Measurements from ENCODE around the gene SLC6A19.

Gene SLC6A19

DNA sequence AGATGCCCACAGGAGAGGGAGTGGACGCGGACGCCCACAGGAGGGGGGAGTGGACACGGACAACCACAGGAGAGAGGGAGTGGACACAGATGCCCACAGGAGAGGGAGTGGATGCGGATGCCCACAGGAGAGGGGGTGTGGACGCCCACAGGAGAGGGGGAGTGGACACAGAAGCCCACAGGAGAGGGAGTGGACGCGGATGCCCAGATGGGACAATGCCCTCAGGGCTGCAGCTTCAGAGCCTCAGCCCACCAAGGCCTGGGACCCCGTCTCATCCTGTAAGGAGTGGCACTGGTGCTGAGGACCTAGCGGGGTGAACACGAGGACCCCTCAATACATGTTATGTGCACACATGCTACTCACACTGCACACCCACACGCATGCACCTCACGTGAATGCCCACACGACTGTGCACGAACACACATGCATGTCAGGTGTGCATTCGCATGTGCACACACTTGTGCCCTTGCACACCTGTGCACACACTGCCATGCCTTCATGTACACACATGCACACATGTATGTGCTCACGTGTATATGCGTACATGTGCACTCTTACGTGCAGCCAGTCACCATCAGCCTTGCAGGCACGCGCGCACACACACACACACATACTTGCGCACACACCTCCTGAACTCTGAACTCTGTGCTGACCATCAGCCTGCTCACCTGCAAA is 58.5 kb downstream of the SLC6A19 start:
- Histone ChIP-seq H3K36me3 (replicated peaks; ENCODE audit: low read depth, low read length) (no peaks in the 10 kb centered on the region), H3K4me2 (ENCODE audit: low read length) (no peak overlapping the region), H3K27ac (ENCODE audit: low read length) (no peak overlapping the region), H3K27me3 (ENCODE audit: low read depth, low read length) (no peaks in the 10 kb centered on the region), H3K4me3 (ENCODE audit: low read length) (no peak overlapping the region), H3K79me2 (ENCODE audit: low read length) (no peaks in the 10 kb centered on the region), H3K4me1 (ENCODE audit: low read length) (no peaks in the 10 kb centered on the region), H4K20me1 (ENCODE audit: insufficient read depth, low read length) (no peaks in the 10 kb centered on the region), H3K9me3 (ENCODE audit: insufficient read depth, low read length) (no peaks in the 10 kb centered on the region), H2AFZ (ENCODE audit: low read depth, low read length) (no peak overlapping the region), H3K9ac (ENCODE audit: low read length) (no peak overlapping the region)
- no peak for TF ChIP-seq EZH2phosphoT487 (IDR thresholded peaks at IDR 0.05; ENCODE audit: low read depth)
- TF ChIP-seq, protein P1, sequence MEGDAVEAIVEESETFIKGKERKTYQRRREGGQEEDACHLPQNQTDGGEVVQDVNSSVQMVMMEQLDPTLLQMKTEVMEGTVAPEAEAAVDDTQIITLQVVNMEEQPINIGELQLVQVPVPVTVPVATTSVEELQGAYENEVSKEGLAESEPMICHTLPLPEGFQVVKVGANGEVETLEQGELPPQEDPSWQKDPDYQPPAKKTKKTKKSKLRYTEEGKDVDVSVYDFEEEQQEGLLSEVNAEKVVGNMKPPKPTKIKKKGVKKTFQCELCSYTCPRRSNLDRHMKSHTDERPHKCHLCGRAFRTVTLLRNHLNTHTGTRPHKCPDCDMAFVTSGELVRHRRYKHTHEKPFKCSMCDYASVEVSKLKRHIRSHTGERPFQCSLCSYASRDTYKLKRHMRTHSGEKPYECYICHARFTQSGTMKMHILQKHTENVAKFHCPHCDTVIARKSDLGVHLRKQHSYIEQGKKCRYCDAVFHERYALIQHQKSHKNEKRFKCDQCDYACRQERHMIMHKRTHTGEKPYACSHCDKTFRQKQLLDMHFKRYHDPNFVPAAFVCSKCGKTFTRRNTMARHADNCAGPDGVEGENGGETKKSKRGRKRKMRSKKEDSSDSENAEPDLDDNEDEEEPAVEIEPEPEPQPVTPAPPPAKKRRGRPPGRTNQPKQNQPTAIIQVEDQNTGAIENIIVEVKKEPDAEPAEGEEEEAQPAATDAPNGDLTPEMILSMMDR (IDR thresholded peaks at IDR 0.05; ENCODE audit: low read depth, low read length), result no peak

DNA sequence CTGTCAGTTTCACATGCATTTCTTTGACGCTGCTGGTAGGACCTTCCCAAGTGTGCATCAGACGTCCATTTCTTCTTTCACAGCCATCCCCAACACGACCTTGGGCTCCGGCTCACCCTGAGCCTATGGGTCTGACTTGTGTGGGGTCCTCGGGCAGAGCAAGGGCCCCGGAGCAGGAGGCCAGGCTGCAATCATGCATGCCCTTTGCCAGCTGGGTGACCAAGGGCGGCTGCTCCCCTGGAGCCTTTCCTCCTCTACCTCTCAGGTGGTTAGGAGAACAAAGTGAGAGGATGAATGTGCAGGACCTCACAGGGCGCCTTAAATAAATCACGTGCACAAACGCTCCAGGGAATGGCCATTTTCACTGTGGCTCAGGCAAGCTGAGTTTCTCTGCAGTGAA is 60.2 kb downstream of the SLC6A19 start:
- Histone ChIP-seq H3K27ac (ENCODE audit: low read length) (no peak overlapping the region), H3K4me1 (ENCODE audit: low read length) (no peaks in the 10 kb centered on the region), H4K20me1 (ENCODE audit: insufficient read depth, low read length) (no peaks in the 10 kb centered on the region), H3K9me3 (ENCODE audit: insufficient read depth, low read length) (no peaks in the 10 kb centered on the region), H2AFZ (ENCODE audit: low read depth, low read length) (no peak overlapping the region), H3K36me3 (replicated peaks; ENCODE audit: low read depth, low read length) (no peaks in the 10 kb centered on the region), H3K4me3 (ENCODE audit: low read length) (no peak overlapping the region), H3K79me2 (ENCODE audit: low read length) (no peaks in the 10 kb centered on the region), H3K9ac (ENCODE audit: low read length) (no peak overlapping the region), H3K27me3 (ENCODE audit: low read depth, low read length) (no peaks in the 10 kb centered on the region), H3K4me2 (ENCODE audit: low read length) (no peak overlapping the region)
- TF ChIP-seq, protein P1 (IDR thresholded peaks at IDR 0.05; ENCODE audit: low read depth, low read length), result no peak
- no peak for TF ChIP-seq EZH2phosphoT487 (IDR thresholded peaks at IDR 0.05; ENCODE audit: low read depth)

DNA sequence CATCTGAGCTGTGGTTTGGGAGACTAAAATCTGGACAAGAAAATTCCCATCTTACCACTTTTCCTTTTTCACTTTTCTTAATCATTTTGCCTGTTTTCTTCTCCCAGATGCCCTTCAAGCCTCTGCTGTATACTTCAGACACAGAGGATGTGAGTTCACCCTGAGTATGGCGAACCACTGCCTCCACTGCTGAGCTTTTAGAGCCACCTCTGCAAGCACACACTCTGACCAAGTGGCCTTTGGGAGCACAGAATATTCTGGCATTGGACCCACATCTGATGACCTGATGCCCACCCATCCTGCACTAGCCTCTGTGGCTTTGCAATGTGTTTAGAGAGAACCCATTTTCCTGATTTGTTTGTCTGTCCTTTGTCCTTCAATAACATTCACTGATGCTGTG is 61.0 kb downstream of the SLC6A19 start:
- Histone ChIP-seq H4K20me1 (ENCODE audit: insufficient read depth, low read length) (no peaks in the 10 kb centered on the region), H3K4me2 (ENCODE audit: low read length) (no peak overlapping the region), H3K4me1 (ENCODE audit: low read length) (no peaks in the 10 kb centered on the region), H3K36me3 (replicated peaks; ENCODE audit: low read depth, low read length) (no peaks in the 10 kb centered on the region), H3K79me2 (ENCODE audit: low read length) (no peaks in the 10 kb centered on the region), H3K9me3 (ENCODE audit: insufficient read depth, low read length) (no peaks in the 10 kb centered on the region), H2AFZ (ENCODE audit: low read depth, low read length) (no peak overlapping the region), H3K4me3 (ENCODE audit: low read length) (no peak overlapping the region), H3K27me3 (ENCODE audit: low read depth, low read length) (no peaks in the 10 kb centered on the region), H3K27ac (ENCODE audit: low read length) (no peak overlapping the region), H3K9ac (ENCODE audit: low read length) (no peak overlapping the region)
- TF ChIP-seq, protein P1 (IDR thresholded peaks at IDR 0.05; ENCODE audit: low read depth, low read length), result no peak
- TF ChIP-seq EZH2phosphoT487 (IDR thresholded peaks at IDR 0.05; ENCODE audit: low read depth), result no peak

DNA sequence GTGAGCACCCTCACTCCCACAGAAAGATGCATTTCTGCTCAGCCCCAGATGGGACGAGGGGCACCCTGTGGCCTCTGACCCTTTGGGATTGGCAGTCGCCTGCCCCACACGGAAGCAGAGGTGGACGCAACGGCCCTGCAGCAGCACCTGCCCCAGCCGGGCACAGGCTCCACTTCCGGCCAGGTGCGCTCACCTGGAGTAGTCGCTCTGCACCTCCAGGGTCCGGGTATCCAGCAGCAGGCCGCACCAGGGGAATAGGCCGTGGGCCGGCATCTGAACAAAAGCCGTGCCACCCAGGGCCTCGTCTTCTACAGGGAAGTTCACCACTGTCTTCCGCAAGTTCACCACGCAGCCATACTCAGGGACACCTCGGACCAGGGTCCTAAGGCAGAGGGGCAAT is 62.8 kb downstream of the SLC6A19 start:
- no peaks in the 10 kb centered on the region for H3K79me2 ChIP-seq (ENCODE audit: low read length)
- H3K9me3 ChIP-seq (ENCODE audit: insufficient read depth, low read length), result no peaks in the 10 kb centered on the region
- no peak overlapping the region for H2AFZ ChIP-seq (ENCODE audit: low read depth, low read length)
- no peak overlapping the region for H3K4me2 ChIP-seq (ENCODE audit: low read length)
- H3K9ac ChIP-seq (ENCODE audit: low read length), result no peak overlapping the region
- no peaks in the 10 kb centered on the region for H4K20me1 ChIP-seq (ENCODE audit: insufficient read depth, low read length)
- no peaks in the 10 kb centered on the region for H3K36me3 ChIP-seq (replicated peaks; ENCODE audit: low read depth, low read length)
- no peak for TF ChIP-seq EZH2phosphoT487 (IDR thresholded peaks at IDR 0.05; ENCODE audit: low read depth)
- TF ChIP-seq, protein P1 (IDR thresholded peaks at IDR 0.05; ENCODE audit: low read depth, low read length), result no peak
- no peaks in the 10 kb centered on the region for H3K27me3 ChIP-seq (ENCODE audit: low read depth, low read length)
- no peak overlapping the region for H3K4me3 ChIP-seq (ENCODE audit: low read length)
- no peaks in the 10 kb centered on the region for H3K4me1 ChIP-seq (ENCODE audit: low read length)
- H3K27ac ChIP-seq (ENCODE audit: low read length), result no peak overlapping the region

Data from OCI-LY3 (cell line).